Measurements from ENCODE around the gene TGFB1I1. TPM values are rescaled to one million over a fixed set of nuclear protein-coding genes. Genes with fewer than 3 reads are reported as not detected.
A peak's percentile ranks its signal among the peaks of the same experiment; 100 is the strongest.

The TGFB1I1 gene
- total and polyA plus RNA-seq, 2 experiments from 2014 or later, result 4.1 to 4.2 TPM

DNA sequence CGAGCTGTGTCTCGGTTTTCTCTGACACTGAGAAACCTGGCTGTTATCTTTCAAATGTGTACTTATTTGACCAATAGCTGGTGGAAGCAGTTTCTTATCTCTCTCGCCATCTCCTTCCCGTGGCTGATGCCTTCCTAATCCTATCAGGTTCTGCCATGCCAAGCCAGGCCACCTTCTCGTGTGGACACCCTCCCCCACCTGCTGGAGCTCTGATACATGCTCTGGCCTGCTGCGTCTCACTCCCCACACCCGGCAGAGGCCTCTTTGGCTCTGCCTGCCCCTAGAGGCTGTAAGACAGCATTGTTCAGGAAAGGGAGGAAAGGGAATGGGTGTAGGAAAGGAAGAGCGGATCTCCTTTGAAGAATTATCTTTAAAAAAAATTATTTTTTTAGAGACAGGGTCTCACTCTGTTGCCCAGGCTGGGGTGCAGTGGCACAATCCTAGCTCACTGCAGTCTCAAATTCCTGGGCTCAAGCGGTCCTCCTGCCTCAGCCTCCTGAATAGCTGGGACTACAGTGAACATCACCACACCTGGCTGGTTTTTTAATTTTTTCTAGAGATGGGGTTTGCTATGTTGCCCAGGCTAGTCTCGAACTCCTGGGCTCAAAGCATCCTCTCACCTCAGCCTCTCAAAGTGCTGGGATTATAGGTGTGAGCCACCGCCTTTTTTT is 20.1 kb upstream of the TGFB1I1 start:
- Mint-ChIP-seq H3K9me3 (no peaks in the 10 kb centered on the region), H3K27me3 (ENCODE audit: insufficient read depth, low read depth, poor library complexity) (peaks cover 14% of the 10 kb centered on the region), H3K27ac (no peak overlapping the region; the same call in 1 of the 2 replicates), H3K4me1 (peaks cover 41% of the 10 kb centered on the region), H3K36me3 (ENCODE audit: low read depth) (peaks cover 12% of the 10 kb centered on the region; the same call in 2 of the 3 replicates), H3K4me3 (no peak overlapping the region)
- no peak for TF ChIP-seq STAT1 (IDR thresholded peaks at IDR 0.05; ENCODE audit: unreplicated experiment)
- TF ChIP-seq, protein P1, sequence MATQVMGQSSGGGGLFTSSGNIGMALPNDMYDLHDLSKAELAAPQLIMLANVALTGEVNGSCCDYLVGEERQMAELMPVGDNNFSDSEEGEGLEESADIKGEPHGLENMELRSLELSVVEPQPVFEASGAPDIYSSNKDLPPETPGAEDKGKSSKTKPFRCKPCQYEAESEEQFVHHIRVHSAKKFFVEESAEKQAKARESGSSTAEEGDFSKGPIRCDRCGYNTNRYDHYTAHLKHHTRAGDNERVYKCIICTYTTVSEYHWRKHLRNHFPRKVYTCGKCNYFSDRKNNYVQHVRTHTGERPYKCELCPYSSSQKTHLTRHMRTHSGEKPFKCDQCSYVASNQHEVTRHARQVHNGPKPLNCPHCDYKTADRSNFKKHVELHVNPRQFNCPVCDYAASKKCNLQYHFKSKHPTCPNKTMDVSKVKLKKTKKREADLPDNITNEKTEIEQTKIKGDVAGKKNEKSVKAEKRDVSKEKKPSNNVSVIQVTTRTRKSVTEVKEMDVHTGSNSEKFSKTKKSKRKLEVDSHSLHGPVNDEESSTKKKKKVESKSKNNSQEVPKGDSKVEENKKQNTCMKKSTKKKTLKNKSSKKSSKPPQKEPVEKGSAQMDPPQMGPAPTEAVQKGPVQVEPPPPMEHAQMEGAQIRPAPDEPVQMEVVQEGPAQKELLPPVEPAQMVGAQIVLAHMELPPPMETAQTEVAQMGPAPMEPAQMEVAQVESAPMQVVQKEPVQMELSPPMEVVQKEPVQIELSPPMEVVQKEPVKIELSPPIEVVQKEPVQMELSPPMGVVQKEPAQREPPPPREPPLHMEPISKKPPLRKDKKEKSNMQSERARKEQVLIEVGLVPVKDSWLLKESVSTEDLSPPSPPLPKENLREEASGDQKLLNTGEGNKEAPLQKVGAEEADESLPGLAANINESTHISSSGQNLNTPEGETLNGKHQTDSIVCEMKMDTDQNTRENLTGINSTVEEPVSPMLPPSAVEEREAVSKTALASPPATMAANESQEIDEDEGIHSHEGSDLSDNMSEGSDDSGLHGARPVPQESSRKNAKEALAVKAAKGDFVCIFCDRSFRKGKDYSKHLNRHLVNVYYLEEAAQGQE (IDR thresholded peaks at IDR 0.05; ENCODE audit: unreplicated experiment), result no peak
- TF ChIP-seq JUNB (IDR thresholded peaks at IDR 0.05; ENCODE audit: unreplicated experiment), result no peak
- no peak for TF ChIP-seq EZH2 (IDR thresholded peaks at IDR 0.05; ENCODE audit: low read depth, unreplicated experiment)
- peak; percentile 53; the same call in 1 of the 2 replicates for TF ChIP-seq CREB1 (CRISPR knock-in tag; IDR thresholded peaks at IDR 0.05; ENCODE audit: low read depth)
- TF ChIP-seq, protein P2, sequence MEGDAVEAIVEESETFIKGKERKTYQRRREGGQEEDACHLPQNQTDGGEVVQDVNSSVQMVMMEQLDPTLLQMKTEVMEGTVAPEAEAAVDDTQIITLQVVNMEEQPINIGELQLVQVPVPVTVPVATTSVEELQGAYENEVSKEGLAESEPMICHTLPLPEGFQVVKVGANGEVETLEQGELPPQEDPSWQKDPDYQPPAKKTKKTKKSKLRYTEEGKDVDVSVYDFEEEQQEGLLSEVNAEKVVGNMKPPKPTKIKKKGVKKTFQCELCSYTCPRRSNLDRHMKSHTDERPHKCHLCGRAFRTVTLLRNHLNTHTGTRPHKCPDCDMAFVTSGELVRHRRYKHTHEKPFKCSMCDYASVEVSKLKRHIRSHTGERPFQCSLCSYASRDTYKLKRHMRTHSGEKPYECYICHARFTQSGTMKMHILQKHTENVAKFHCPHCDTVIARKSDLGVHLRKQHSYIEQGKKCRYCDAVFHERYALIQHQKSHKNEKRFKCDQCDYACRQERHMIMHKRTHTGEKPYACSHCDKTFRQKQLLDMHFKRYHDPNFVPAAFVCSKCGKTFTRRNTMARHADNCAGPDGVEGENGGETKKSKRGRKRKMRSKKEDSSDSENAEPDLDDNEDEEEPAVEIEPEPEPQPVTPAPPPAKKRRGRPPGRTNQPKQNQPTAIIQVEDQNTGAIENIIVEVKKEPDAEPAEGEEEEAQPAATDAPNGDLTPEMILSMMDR (conservative IDR thresholded peaks at IDR 0.05; ENCODE audit: low read depth in 2 of 2), result peak; percentile 56 to 59
- TF ChIP-seq, protein P3, sequence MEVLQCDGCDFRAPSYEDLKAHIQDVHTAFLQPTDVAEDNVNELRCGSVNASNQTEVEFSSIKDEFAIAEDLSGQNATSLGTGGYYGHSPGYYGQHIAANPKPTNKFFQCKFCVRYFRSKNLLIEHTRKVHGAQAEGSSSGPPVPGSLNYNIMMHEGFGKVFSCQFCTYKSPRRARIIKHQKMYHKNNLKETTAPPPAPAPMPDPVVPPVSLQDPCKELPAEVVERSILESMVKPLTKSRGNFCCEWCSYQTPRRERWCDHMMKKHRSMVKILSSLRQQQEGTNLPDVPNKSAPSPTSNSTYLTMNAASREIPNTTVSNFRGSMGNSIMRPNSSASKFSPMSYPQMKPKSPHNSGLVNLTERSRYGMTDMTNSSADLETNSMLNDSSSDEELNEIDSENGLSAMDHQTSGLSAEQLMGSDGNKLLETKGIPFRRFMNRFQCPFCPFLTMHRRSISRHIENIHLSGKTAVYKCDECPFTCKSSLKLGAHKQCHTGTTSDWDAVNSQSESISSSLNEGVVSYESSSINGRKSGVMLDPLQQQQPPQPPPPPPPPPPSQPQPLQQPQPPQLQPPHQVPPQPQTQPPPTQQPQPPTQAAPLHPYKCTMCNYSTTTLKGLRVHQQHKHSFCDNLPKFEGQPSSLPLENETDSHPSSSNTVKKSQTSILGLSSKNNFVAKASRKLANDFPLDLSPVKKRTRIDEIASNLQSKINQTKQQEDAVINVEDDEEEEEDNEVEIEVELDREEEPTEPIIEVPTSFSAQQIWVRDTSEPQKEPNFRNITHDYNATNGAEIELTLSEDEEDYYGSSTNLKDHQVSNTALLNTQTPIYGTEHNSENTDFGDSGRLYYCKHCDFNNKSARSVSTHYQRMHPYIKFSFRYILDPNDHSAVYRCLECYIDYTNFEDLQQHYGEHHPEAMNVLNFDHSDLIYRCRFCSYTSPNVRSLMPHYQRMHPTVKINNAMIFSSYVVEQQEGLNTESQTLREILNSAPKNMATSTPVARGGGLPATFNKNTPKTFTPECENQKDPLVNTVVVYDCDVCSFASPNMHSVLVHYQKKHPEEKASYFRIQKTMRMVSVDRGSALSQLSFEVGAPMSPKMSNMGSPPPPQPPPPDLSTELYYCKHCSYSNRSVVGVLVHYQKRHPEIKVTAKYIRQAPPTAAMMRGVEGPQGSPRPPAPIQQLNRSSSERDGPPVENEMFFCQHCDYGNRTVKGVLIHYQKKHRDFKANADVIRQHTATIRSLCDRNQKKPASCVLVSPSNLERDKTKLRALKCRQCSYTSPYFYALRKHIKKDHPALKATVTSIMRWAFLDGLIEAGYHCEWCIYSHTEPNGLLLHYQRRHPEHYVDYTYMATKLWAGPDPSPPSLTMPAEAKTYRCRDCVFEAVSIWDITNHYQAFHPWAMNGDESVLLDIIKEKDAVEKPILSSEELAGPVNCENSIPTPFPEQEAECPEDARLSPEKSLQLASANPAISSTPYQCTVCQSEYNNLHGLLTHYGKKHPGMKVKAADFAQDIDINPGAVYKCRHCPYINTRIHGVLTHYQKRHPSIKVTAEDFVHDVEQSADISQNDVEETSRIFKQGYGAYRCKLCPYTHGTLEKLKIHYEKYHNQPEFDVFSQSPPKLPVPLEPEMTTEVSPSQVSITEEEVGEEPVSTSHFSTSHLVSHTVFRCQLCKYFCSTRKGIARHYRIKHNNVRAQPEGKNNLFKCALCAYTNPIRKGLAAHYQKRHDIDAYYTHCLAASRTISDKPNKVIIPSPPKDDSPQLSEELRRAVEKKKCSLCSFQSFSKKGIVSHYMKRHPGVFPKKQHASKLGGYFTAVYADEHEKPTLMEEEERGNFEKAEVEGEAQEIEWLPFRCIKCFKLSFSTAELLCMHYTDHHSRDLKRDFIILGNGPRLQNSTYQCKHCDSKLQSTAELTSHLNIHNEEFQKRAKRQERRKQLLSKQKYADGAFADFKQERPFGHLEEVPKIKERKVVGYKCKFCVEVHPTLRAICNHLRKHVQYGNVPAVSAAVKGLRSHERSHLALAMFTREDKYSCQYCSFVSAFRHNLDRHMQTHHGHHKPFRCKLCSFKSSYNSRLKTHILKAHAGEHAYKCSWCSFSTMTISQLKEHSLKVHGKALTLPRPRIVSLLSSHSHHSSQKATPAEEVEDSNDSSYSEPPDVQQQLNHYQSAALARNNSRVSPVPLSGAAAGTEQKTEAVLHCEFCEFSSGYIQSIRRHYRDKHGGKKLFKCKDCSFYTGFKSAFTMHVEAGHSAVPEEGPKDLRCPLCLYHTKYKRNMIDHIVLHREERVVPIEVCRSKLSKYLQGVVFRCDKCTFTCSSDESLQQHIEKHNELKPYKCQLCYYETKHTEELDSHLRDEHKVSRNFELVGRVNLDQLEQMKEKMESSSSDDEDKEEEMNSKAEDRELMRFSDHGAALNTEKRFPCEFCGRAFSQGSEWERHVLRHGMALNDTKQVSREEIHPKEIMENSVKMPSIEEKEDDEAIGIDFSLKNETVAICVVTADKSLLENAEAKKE (CRISPR knock-in tag; IDR thresholded peaks at IDR 0.05), result no peak
- Histone ChIP-seq H4K20me1 (replicated peaks; ENCODE audit: insufficient read depth) (peaks cover 9% of the 10 kb centered on the region), H3K36me3 (ENCODE audit: insufficient read depth) (no peaks in the 10 kb centered on the region), H3K27me3 (ENCODE audit: insufficient read depth) (no peaks in the 10 kb centered on the region), H3K4me1 (ENCODE audit: insufficient read depth) (peaks cover 31% of the 10 kb centered on the region), H3K79me2 (replicated peaks; ENCODE audit: insufficient read depth) (peaks cover 13% of the 10 kb centered on the region), H3K4me2 (no peak overlapping the region), H3F3A (replicated peaks; ENCODE audit: low read depth) (peaks cover 5% of the 10 kb centered on the region; the same call in 1 of the 2 replicates), H2AFZ (no peak overlapping the region), H3K4me3 (no peak overlapping the region), H3K9me2 (ENCODE audit: insufficient read depth) (no peaks in the 10 kb centered on the region), H3K27ac (ENCODE audit: low read depth) (no peak overlapping the region)
- ATAC-seq, result peak; percentile 89
- peak; percentile 85 for DNase-seq (ENCODE audit: low spot score)

Measured in GM23338 (cell line).